Activated CD8-positive, alpha-beta memory T cell treated with anti-CD3 and anti-CD28 coated beads, Interleukin-2, amount 50 U/mL, for 4 hours (primary cell): Measurements from ENCODE around the gene TIMM13.
"Not testable (repeated sequence)": the region's sequence is repeated elsewhere in the genome, so short reads cannot be mapped to it uniquely, and the experiment has no call there.

Experiments used
- DNase-seq: peaks from one replicate; pipeline ENCODE4 v3.0.0-alpha.2; 2020

The TIMM13 gene

DNA sequence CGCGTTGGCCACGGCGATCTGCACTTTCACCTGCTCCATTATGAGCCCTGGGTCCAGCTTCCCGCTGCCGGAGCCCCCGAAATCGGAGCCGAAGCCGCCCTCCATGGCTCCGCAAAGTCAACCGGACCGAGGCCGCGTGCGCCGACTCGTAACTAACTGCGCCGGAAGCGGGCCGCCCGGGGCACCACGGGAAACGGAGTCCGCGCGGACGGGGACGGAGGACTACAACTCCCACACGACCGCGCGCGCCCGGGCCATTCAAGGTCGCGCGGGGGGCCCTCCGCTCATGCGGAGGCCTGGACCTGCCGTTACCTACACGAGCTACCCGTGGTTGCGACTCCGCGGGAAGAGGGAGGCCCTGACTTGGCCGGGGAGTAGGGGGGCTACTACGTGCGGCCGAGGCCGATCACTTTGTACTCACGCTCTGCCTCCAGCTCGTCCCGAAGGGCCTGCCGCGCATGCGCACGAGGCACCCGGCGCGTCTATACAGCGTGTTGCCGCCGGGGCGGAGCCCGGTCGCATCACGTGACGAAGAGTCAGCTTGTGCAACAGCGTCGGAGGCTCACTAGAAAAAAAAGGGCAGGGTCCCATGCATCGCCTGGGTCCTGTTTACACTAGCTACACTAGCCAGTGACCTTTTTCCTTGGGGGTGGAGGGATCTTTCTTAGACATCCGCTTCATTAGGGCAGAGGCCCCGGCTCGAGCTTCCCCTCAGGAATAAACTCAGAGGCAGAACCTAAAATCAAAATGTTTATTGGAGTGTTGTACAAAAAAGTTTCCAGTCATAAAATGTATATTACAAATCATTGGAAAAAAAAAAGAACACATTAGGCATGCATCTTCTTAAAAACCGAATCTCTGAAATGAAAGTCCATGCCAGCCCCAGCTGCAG, at the start of gene TIMM13:
TSS of gene TIMM13 (minus strand) at position 158 of the 892 bp plus-strand sequence. CDS start at position 105, 53 bp downstream.
- peak; percentile 95 for DNase-seq

DNA sequence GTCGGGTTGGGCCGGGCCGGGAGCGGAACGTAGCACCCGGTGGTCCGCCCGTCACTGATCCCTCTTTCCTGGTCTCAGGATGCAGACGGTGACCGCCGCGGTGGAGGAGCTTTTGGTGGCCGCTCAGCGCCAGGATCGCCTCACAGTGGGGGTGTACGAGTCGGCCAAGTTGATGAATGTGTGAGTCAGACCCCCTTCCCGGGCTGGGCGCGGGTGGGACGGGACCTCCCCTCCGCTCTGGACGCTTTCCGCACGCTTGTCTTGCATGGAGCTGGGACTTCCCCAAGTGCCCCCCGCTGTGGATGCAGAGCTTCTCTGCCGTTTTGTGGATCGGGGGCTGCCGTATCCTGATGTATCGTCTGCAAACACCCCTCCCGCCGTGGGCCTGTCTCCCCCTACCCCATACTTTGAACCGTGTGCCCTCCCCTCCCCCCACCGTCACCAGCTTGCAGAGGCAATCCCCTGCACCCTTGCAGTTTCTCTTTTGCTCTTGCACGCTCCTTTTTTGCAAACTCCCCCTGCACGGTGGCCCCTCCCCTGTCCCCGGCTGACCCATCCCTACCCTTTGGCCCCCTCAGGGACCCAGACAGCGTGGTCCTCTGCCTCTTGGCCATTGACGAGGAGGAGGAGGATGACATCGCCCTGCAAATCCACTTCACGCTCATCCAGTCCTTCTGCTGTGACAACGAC, 49.2 kb upstream of the TIMM13 start:
- peak; percentile 73 for DNase-seq

- DNase-seq, result peak; percentile 98
Observed at GRCh38 chr19:2475702-2476450, 48.5 kb upstream of the TIMM13 start, which contains the start of gene GADD45B. Gene GADD45B (plus strand): TSS chr19:2476127. CDS start chr19:2476359, 232 bp downstream.

GRCh38 chr19:2475018-2475701, 47.8 kb upstream of the TIMM13 start:
- peak; percentile 65 for DNase-seq

DNA sequence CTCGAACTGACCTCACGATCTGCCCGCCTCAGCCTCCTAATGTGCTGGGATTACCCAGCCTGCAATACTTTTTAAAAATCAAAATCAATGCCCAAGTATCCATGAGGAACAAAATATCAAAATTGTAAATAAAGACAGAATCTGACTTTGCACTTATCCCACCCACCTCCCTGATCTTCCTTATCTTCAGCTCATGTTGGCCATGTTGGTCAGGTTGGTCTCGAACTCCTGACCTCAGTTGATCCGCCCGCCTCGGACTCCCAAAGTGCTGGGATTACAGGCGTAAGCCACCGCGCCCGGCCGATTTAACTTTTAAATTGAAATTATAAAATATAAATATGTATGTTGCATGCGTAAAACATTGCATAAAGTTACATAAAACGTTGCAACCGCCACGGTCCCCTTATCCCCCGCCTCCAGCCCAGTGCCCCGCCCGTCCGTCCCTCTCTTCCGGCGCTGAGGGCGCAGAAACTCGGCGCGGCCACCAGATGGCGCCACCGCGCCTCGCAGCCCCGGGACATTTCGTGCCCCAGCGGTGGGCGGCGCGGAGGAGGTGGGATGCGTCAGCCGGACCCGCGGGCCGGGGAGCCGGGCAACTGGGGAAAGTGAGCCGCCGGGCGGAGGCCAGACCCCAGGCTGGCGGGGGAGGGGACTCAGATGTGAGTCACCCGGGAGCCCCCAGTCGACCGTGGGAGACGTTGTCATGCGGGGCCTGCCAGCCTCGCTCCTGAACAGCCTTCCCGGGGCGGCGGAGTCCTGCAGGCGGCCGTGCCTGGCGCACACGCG, 47.0 kb upstream of the TIMM13 start:
- peak; percentile 96 for DNase-seq

DNA sequence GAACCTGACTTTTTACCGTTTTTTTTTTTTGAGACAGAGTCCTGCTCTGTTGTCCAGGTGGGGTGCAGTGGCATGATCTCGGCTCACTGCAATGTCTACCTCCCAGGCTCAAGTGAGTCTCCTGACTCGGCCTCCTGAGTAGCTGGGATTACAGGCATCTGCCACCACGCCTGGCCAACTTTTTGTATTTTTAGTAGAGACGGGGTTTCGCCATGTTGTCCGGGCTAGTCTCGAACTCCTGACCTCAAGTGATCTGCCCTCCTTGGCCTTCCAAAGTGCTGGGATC, 42.5 kb upstream of the TIMM13 start:
- not testable (repeated sequence) for DNase-seq

DNA sequence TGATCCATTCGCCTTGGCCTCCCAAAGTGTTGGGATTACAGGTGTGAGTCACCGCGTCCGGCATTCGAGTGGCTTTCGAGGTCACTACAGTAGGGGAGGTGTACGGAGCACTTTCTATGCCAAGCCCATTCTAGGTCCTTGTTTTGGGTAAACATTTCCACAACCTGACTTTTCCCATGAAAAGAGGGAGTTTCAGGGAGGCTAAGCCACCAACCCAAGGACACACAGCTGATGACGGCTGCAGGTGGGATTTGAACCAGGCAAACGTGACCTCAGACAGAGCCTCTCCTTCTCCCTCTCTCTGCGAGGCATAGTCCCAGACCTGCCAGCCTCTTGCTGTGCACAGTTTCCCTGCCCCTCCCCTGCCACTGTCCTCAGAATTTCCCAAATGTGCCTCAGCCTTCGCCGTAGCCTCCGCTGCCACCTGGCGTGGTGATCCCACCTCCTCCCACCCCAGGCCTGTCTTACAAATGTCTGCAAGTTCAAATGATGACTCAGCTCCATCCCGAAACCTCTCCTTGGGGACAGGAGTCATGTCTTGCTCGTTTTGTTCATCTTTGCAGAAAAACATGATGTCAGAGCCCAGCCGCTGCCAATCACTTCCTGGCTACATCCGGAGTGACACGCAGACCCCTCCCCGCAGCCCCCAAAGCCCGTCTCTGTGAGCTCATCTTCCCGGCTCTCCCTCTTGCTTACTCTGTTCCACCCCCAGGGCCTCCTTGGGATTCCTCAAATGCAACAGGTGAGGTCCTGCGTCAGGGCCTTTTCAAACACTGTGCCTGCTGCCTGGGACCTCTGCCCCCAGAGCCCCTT, 41.9 kb upstream of the TIMM13 start:
- DNase-seq, result no peak

DNA sequence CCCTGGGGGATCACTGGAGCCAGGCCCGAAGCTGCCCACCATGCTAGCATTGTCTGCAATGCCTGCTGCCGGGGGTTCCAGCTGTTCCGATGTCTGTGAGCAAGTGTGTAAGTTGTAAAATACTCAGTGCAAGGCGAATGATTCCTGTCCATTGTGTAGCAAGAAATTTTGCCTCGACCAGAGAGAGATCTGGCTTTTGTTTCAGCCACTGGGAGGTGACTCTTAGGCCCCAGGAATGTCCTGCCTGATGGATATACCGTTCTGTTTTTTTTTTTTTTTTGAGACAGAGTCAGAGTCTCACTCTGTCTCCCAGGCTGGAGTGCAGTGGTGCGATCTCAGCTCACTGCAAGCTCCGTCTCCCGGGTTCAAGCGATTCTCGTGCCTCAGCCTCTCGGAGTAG, 41.2 kb upstream of the TIMM13 start:
- DNase-seq, result no peak

GRCh38 chr19:2464389-2464788, 37.0 kb upstream of the TIMM13 start:
- no peak for DNase-seq

DNA sequence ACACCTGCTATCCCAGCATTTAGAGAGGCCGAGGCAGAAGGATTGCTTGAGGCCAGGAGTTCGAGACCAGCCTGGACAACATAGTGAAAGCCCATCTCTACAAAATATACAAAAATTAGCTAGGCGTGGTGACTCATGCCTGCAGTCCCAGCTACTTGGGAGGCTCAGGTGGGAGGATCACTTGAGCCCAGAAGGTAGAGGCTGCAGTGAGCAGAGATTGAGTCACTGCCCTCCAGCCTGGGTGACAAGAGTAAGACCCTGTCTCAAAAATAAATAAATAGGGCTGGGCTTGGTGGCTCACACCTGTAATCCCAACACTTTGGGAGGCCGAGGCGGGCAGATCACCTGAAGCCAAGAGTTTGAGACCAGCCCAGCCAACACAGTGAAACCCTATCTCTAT, 36.3 kb upstream of the TIMM13 start:
- DNase-seq, result not testable (repeated sequence)

- no peak for DNase-seq
Observed at GRCh38 chr19:2462635-2463421, 35.4 kb upstream of the TIMM13 start.

GRCh38 chr19:2461751-2462634, 34.6 kb upstream of the TIMM13 start:
- peak; percentile 69 for DNase-seq

DNA sequence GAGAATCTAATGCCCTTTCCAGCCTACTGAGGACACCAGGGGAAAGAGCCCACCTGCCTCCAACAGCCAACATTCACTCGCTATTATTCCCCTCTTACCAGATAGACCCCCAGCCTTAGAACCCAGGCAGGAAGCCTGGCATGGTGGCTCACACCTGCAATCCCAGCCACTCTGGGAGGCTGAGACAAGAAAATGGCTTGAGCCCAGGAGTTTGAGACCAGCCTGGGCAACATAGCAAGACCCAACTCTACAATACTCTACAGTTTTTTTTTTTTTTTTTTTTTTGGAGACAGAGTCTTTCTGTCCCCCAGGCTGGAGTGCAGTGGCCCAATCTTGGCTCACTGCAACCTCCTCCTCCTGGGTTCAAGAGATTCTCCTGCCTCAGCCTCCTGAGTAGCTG, 32.9 kb upstream of the TIMM13 start:
- DNase-seq, result no peak

- not testable (repeated sequence) for DNase-seq
Observed at GRCh38 chr19:2458776-2459175, 31.4 kb upstream of the TIMM13 start.

GRCh38 chr19:2458054-2458453, 30.7 kb upstream of the TIMM13 start:
- no peak for DNase-seq

DNA sequence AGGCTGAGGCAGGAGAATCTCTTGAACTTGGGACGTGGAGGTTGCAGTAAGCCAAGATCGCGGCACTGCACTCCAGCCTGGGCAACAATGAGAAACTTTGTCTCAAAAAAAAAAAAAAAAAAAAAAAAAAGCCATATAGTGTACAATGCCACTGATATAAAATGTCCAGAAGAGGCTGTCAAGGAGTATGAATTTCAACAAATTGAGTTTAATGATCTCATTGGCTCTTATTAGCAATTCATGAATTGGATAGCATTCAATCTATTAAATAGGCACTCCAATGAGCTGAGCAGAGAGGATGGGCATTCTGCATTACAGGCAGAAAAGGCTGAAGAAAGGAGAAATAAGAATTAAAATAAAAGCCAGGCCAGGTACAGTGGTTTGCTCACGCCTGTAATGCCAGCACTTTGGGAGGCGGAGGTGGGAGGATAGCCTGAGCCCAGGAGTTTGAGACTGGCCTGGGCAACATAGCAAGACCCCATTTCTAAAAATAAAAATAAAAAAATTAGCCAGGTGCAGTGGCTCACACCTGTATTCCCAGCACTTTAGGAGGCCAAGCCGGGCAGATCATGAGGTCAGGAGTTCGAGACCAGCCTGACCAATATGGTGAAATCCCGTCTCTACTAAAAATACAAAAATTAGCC, 30.1 kb upstream of the TIMM13 start:
- DNase-seq, result no peak

GRCh38 chr19:2455851-2456570, 28.6 kb upstream of the TIMM13 start:
- DNase-seq, result peak; percentile 51
